ENCODE results near the gene ATF2. TPM values are rescaled to one million over a fixed set of nuclear protein-coding genes. Genes with fewer than 3 reads are reported as not detected.

The ATF2 gene
- total and polyA plus RNA-seq, 2 of the 13 experiments (the other 11 are each of a cell fraction or from before 2014, with no cell fraction given) = 91.6 to 95.1 TPM

DNA sequence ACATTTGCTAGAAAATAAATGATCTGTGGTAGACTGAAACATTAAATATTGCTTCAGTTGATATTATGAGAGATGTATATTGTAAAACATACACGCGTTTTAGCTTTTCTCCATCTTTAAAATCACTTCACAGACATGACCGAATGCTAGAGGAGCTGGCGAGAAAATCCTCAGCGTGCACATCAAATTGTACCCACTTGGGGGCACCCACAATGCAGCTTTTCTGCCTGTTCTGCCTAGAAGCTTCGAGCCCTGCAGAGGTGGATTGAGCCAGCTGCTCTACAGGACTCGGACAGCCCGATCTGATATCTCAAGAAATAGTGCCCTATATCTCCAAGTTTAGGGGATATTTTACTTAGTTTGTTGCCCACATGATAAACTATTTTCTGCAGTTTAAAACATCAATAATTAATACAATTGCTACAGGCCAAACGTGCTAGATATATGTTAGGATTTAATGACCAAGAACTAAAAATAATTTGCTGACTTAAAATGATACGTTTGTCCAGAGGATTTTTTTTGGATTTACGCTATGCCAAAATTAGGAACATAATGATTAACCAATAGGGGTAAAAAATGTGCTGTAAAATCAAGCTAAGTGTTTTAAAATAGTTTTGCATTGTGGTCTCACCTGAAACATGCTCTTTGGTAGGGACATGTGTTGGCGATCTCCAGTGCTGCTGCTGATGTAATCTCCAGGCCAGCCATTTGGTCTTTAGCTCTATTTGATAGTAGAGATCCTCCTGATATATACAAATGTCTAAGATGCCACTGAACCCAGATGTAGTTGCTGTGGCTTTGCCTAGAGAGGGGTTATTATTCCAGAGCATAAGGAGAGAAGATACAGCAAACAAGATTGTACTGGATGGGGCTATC, 35.9 kb upstream of the ATF2 start (continued):
- TF ChIP-seq AHDC1 (CRISPR knock-in tag; IDR thresholded peaks at IDR 0.05; ENCODE audit: borderline replicate concordance) (no peak), ZKSCAN8 (CRISPR knock-in tag; IDR thresholded peaks at IDR 0.05; ENCODE audit: borderline replicate concordance) (no peak), ARID5B (CRISPR knock-in tag; IDR thresholded peaks at IDR 0.05) (0 out of 2 replicates have a peak, but pooled peaks have one; percentile 22), XRCC5 (optimal IDR thresholded peaks at IDR 0.05; ENCODE audit: low read length) (peak; percentile 80), IRF1 (CRISPR knock-in tag; IDR thresholded peaks at IDR 0.05; ENCODE audit: low read depth) (no peak), ZFP36L2 (CRISPR knock-in tag; IDR thresholded peaks at IDR 0.05) (no peak), ZNF33B (CRISPR knock-in tag; IDR thresholded peaks at IDR 0.05) (no peak)
- TF ChIP-seq, protein P1, sequence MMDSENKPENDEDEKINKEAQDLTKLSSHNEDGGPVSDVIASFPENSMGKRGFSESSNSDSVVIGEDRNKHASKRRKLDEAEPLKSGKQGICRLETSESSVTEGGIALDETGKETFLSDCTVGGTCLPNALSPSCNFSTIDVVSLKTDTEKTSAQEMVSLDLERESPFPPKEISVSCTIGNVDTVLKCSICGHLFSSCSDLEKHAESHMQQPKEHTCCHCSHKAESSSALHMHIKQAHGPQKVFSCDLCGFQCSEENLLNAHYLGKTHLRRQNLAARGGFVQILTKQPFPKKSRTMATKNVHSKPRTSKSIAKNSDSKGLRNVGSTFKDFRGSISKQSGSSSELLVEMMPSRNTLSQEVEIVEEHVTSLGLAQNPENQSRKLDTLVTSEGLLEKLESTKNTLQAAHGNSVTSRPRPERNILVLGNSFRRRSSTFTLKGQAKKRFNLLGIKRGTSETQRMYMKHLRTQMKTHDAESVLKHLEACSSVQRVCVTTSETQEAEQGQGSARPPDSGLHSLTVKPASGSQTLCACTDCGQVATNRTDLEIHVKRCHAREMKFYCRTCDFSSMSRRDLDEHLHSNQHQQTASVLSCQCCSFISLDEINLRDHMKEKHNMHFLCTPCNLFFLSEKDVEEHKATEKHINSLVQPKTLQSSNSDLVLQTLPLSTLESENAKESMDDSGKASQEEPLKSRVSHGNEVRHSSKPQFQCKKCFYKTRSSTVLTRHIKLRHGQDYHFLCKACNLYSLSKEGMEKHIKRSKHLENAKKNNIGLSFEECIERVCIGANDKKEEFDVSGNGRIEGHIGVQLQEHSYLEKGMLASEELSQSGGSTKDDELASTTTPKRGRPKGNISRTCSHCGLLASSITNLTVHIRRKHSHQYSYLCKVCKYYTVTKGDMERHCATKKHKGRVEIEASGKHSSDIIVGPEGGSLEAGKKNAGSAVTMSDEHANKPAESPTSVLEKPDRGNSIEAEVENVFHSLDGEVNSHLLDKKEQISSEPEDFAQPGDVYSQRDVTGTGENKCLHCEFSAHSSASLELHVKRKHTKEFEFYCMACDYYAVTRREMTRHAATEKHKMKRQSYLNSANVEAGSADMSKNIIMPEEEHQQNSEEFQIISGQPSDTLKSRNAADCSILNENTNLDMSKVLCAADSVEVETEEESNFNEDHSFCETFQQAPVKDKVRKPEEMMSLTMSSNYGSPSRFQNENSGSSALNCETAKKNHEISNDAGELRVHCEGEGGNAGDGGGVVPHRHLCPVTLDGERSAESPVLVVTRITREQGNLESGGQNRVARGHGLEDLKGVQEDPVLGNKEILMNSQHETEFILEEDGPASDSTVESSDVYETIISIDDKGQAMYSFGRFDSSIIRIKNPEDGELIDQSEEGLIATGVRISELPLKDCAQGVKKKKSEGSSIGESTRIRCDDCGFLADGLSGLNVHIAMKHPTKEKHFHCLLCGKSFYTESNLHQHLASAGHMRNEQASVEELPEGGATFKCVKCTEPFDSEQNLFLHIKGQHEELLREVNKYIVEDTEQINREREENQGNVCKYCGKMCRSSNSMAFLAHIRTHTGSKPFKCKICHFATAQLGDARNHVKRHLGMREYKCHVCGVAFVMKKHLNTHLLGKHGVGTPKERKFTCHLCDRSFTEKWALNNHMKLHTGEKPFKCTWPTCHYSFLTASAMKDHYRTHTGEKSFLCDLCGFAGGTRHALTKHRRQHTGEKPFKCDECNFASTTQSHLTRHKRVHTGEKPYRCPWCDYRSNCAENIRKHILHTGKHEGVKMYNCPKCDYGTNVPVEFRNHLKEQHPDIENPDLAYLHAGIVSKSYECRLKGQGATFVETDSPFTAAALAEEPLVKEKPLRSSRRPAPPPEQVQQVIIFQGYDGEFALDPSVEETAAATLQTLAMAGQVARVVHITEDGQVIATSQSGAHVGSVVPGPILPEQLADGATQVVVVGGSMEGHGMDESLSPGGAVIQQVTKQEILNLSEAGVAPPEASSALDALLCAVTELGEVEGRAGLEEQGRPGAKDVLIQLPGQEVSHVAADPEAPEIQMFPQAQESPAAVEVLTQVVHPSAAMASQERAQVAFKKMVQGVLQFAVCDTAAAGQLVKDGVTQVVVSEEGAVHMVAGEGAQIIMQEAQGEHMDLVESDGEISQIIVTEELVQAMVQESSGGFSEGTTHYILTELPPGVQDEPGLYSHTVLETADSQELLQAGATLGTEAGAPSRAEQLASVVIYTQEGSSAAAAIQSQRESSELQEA (CRISPR knock-in tag; IDR thresholded peaks at IDR 0.05; ENCODE audit: not compliant biosample characterization) = no peak

Data from HepG2 (cell line).